Measurements from ENCODE around the gene CIB1. TPM values are rescaled to one million over a fixed set of nuclear protein-coding genes. Genes with fewer than 3 reads are reported as not detected.
A peak's percentile ranks its signal among the peaks of the same experiment; 100 is the strongest.

Gene CIB1
- total and polyA plus RNA-seq, 7 donors, result 18.6 to 436 (median 35.7) TPM

DNA sequence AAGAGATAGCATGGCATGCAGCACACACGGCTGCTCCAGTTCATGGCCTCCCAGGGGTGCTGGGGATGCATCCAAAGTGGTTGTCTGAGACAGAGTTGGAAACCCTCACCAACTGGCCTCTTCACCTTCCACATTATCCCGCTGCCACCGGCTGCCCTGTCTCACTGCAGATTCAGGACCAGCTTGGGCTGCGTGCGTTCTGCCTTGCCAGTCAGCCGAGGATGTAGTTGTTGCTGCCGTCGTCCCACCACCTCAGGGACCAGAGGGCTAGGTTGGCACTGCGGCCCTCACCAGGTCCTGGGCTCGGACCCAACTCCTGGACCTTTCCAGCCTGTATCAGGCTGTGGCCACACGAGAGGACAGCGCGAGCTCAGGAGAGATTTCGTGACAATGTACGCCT is 4.8 kb downstream of the CIB1 start:
- H3K4me1 ChIP-seq, result peaks cover 0 to 66% (median 46%) of the 10 kb centered on the region in 4 donors
- H3K4me3 ChIP-seq, result no peak overlapping the region
- TF ChIP-seq POLR2AphosphoS5 (IDR thresholded peaks at IDR 0.05) (peak in 1 of 4 donors; percentile 5), POLR2A (IDR thresholded peaks at IDR 0.05) (no peak)
- H3K9me3 ChIP-seq, result no peaks in the 10 kb centered on the region
- intact Hi-C loops (cut with DNase I), result loop anchor here (10.0 kb wide), 1 partner anchor 224 kb away; the partner anchor contains the start of gene ZNF710
- peaks cover 36 to 75% (median 57%) of the 10 kb centered on the region in 4 donors for H3K36me3 ChIP-seq
- WGBS, 2 donors, result 92% methylated on average over 15 of the region's 15 CpGs
- H3K27me3 ChIP-seq, result no peaks in the 10 kb centered on the region
- H3K27ac ChIP-seq, result peak overlapping the region in 3 of 4 donors; percentile 87 to 93 (median 92)
- DNase-seq, result no peak

GRCh38 chr15:90227816-90228772 is 5.6 kb downstream of the CIB1 start:
- Histone ChIP-seq H3K36me3 (peaks cover 45 to 83% (median 66%) of the 10 kb centered on the region in 4 donors), H3K9me3 (no peaks in the 10 kb centered on the region), H3K27me3 (no peaks in the 10 kb centered on the region), H3K4me3 (no peak overlapping the region), H3K27ac (peak overlapping the region in 3 of 4 donors; percentile 87 to 93 (median 92)), H3K4me1 (peaks cover 0 to 67% (median 45%) of the 10 kb centered on the region in 4 donors)
- no peak for DNase-seq
- intact Hi-C loops (cut with DNase I), result loop anchor here (10.0 kb wide), 1 partner anchor 223 kb away; the partner anchor contains the start of gene ZNF710
- 90 to 91% methylated on average over 38 of the region's 38 CpGs for WGBS, 2 donors
- TF ChIP-seq POLR2A (IDR thresholded peaks at IDR 0.05) (no peak), POLR2AphosphoS5 (IDR thresholded peaks at IDR 0.05) (no peak), EP300 (IDR thresholded peaks at IDR 0.05) (no peak), CTCF (IDR thresholded peaks at IDR 0.05) (no peak)

DNA sequence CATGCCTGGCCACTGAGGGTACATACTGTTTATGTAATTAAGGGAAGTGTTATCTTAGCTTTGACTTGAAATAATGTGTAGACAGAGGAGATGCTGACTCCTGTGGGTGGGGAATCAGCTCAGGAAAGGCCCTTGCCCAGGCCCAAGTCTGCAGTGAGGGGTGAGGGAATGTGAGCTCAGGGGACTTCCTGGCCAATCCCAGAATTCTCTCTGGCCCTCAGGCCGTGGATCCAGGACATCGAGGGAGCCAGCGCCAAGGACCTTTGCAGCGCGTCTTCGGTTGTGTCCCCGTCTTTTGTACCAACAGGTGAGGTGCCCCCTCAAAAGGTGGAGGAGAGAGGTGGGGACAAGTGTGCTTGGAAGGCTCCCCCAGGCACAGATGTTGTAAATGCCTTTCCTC is 6.4 kb downstream of the CIB1 start:
- intact Hi-C loops (cut with DNase I), result loop anchor here (10.0 kb wide), 1 partner anchor 223 kb away; the partner anchor contains the start of gene ZNF710
- H3K4me3 ChIP-seq, result no peak overlapping the region
- H3K27ac ChIP-seq, result peak overlapping the region in 1 of 4 donors; percentile 93
- peaks cover 0 to 59% (median 37%) of the 10 kb centered on the region in 4 donors for H3K4me1 ChIP-seq
- TF ChIP-seq CTCF (IDR thresholded peaks at IDR 0.05) (no peak), EP300 (IDR thresholded peaks at IDR 0.05) (no peak), POLR2A (IDR thresholded peaks at IDR 0.05) (no peak), POLR2AphosphoS5 (IDR thresholded peaks at IDR 0.05) (no peak)
- no peak for DNase-seq
- H3K36me3 ChIP-seq, result peaks cover 48 to 91% (median 67%) of the 10 kb centered on the region in 4 donors
- H3K27me3 ChIP-seq, result no peaks in the 10 kb centered on the region
- no peaks in the 10 kb centered on the region for H3K9me3 ChIP-seq
- WGBS, 2 donors, result 91 to 94% methylated on average over 7 of the region's 7 CpGs

- DNase-seq, result no peak
- no peak overlapping the region for H3K4me3 ChIP-seq
- H3K36me3 ChIP-seq, result peaks cover 51 to 98% (median 62%) of the 10 kb centered on the region in 4 donors
- H3K9me3 ChIP-seq, result no peaks in the 10 kb centered on the region
- TF ChIP-seq CTCF (IDR thresholded peaks at IDR 0.05) (no peak), EP300 (IDR thresholded peaks at IDR 0.05) (no peak), POLR2A (IDR thresholded peaks at IDR 0.05) (no peak), POLR2AphosphoS5 (IDR thresholded peaks at IDR 0.05) (no peak)
- H3K4me1 ChIP-seq, result peaks cover 0 to 52% (median 30%) of the 10 kb centered on the region in 4 donors
- H3K27me3 ChIP-seq, result no peaks in the 10 kb centered on the region
- 88 to 89% methylated on average over 18 of the region's 18 CpGs for WGBS, 2 donors
- no peak overlapping the region for H3K27ac ChIP-seq
- intact Hi-C loops (cut with DNase I), result loop anchor here (10.0 kb wide), 1 partner anchor 221 kb away; the partner anchor contains the start of gene ZNF710
These were observed 8.1 kb downstream of the CIB1 start for GRCh38 chr15:90225504-90226234.
